Pons (tissue), 1 donor: ENCODE results near the gene FXYD3.
A peak's percentile ranks its signal among the peaks of the same experiment; 100 is the strongest.

Experiments
- DNase-seq: peaks from one replicate; pipeline ENCODE4 v3.0.0-alpha.2; 2016; ENCODE audit warnings: low spot score

Gene FXYD3

GRCh38 chr19:35160629-35161433 is 45.2 kb downstream of the FXYD3 start:
- DNase-seq: no peak

GRCh38 chr19:35161434-35161743 is 45.8 kb downstream of the FXYD3 start:
- DNase-seq: no peak

- no peak for DNase-seq
These were observed 47.1 kb downstream of the FXYD3 start for GRCh38 chr19:35162471-35163326.

GRCh38 chr19:35164418-35164817 is 48.8 kb downstream of the FXYD3 start:
- DNase-seq: no peak

GRCh38 chr19:35165200-35166058 is 49.8 kb downstream of the FXYD3 start:
- DNase-seq: no peak

- DNase-seq: no peak
These were observed 50.8 kb downstream of the FXYD3 start for GRCh38 chr19:35166100-35167063.

GRCh38 chr19:35167251-35168119 is 51.9 kb downstream of the FXYD3 start:
- DNase-seq: peak; percentile 67

- no peak for DNase-seq
These were observed 52.6 kb downstream of the FXYD3 start for GRCh38 chr19:35168196-35168595.

GRCh38 chr19:35169221-35169995 is 53.8 kb downstream of the FXYD3 start:
- no peak for DNase-seq

GRCh38 chr19:35170359-35171061 is 54.9 kb downstream of the FXYD3 start:
- peak; percentile 27 for DNase-seq

GRCh38 chr19:35171730-35172129 is 56.1 kb downstream of the FXYD3 start:
- no peak for DNase-seq
